GM18502 (cell line): ENCODE data around the gene KCTD19.

Experiments used
- ATAC-seq: cut with Tn5 transposase; IDR thresholded peaks from one replicate; pipeline ENCODE4 v1.9.1; 2021; ENCODE audit warnings: mild to moderate bottlenecking; ENCODE audit not compliant: unreplicated experiment, poor library complexity

Gene KCTD19

DNA sequence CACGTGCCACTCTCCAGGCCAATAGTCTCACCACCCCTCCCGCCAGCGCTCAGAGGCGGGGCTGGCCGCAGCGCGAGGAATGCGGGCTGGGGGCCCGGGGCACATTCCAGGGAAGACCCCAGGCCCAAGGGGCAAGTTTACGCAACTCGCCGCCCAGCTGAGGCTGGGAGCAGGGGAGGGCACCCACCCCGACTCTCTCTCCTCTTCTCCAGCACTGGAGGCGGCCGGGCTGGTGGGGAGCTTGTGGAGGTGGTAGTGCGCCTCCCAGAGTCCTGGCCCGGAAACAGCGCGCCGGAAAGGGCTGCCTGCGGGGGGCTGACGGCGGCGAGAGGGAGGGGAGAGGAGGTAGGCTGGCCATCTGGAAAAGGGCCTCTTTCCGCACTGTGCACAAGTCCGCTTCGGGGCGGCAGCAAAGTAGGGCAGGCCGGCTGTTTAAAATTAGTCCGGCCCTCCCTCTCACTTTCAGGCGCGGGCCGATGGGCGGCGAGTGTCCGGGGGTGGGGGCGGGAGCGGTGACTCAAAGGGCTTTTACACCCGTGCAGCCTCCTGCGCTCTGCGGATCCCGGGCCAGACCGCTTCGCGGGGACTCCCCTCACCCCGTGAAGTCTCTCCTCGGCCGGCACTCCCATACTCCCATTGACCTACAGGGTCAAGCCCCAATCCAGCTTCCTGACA lies 80.3 kb downstream of the KCTD19 start:
- no peak for ATAC-seq

DNA sequence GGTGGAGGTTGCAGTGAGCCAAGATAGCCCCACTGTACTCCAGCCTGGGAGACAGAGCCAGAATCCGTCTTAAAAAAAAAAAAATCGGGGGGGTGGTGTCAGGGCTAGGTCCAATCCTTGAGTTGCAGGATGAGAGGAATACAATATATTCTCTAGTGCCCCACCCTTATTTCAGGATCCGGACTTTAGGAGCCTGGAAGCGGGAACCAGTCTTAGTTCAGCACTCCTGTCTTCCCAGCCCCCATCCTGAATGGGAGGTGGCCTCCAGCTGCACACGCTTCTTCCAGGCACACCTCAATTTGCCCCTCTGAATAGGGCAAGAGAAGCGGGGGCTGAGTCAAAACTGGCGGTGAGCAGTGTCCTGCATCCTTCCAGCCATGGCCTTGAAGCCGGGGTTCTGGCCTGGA lies 80.9 kb downstream of the KCTD19 start:
- no peak for ATAC-seq

DNA sequence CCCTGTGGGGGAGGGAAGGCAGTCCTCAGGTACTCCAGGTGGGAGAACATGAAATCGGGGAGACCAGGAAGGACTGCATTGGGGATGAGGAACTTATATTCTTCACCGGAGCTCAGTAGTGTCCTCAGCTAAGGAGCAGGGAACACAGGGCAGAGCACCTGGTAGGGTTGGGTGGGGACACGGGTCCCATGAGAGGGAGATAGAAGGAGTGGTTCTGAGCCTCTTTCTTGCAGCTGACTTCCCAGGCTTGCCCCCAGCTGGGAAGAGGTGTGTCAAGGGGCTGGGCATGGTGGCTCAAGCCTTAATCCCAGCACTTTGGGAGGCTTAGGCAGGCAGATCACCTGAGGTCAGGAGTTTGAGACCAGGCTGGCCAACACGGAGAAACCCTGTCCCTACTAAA lies 81.4 kb downstream of the KCTD19 start:
- ATAC-seq, result no peak

DNA sequence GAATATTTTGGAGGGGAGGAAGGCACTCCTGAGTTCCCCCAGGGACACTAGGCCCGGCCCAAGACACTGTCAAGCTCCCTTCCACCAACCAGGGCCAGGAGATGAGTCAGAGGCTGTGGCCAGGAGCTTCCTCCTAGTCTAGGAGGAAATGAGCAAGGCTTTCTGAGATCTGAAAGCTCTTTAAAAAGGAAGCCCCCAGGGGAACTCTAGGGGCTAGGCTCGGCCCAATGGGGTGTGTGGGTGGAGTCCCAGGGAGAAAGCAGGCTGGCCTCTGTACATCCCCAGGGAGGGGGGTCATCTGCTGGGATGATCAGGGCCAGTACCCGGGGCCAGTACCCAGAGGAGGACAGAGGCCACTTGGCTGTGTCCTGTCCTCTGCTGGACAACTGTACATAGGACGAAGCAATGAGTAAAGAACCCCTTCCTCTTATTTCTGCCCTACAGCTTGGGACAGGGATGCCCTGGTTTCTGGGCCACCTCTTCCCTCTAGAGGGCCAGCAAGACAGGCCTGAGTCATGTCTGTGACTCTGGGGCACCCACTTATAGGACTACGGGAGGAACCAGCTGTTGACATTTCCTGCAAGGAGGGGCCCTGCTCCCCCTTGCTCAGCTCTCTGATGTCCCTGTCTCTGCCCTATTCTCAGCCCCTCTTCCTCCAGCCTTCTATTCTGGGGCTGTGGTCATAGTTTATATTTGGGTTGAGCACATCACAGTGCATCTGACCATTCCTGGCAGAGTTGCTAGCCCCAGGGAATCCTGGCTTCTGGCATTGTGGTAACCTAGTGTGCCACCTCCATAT lies 82.0 kb downstream of the KCTD19 start:
- peak; percentile 59 for ATAC-seq

DNA sequence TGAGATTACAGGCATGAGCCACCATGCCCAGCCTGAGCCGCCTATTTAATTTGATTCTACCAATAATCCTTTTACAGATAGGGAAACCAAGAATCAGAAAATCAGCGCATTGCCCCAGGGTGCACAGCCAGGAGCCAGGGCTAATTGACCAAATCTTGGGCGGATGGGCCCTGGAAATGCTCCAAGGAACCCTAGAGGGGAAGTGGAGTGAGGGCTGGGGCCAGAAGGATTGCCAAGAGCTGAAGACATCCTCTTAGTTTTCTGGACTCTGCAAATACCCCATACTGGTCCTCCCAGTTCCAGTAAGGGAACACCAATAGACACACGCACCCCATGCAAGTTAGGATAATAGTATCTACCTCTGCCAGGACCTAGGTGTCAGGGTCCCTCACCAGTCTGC lies 83.1 kb downstream of the KCTD19 start:
- no peak for ATAC-seq

DNA sequence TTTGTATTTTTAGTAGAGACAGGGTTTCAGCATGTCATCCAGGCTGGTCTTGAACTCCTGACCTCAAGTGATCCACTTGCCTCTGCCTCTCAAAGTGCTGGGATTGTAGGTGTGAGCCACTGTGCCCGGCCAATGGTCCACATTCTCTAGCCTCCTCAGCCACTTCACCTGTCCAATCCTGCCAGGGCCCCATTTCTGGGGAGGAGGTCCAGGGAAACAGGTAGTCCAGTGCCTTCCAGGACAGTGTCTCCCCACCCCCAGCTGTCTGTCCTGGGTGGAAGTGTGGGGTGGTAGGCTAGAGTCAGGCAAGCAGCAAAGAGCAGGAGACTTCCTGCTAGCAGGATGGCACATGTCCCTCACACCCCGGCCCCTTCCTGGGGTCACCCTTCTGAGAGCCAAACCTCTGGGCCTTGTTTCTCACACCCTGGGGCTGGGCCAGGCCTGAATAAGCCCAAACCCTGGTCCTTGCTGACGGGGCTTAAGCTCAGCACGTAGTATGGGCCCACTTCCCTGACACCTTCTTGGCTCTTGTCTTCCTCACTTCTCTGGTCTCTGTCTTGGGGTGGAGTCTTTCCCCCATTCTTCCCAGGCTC lies 84.3 kb downstream of the KCTD19 start:
- ATAC-seq, result no peak

DNA sequence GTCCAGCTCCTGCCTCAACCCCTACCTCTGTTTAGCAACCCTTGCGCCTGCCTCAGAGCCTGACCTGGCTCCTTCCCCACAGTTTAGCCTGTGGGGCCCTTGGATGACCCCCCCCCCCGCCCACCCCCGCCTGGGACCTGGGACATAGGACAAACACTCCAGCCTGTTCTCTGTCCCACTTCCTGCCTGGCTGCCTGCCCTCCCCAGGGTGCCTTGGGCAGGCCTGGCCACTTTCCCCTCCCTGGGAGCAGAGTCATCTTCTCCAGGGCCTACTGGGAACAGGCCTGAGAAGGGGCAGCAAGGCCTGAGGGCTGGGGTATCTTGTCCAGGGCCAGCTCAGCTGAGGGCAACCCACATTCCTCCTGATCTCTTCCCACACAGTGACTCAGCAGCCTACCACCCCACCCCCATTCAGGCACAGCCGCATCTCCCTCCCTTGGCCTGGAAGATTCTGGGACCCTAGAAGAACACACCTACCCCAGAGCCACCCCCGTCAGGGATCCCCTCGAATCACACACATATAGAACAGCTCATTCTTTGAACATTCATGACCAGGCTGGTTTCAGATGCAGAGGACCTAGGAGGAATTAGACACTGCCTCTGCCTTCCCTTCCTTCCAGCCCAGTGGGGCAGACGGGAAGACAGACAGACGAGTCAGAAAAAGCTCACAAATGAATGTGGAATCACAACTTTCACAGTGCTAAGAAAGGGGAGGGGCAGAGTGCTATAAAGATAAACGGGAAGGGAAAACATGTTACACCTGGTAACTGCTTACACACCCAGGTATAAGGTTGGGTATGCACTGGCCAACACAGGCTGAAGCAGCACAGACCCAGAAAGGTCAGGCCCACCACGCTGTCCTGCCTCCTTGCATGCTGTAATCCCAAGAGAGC lies 85.3 kb downstream of the KCTD19 start:
- no peak for ATAC-seq

DNA sequence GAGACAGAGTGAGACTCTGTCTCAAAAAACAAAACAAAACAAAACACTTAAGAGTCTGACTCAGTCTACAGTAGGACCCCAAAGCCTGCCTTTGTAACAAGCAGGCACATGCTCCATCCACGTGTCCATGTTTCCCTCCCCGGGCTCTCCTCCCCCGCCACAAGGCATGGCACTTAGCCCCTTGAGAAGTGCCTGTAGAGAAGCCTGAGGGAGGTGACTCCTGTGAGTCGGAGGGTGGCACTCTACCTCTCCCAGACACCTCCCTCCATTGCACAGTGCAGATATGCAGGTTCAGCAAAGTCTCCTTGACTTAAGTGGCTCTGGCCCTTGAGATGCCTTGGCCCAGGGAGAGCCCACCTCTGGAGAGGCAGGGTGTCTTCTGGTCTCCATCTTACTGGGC lies 86.0 kb downstream of the KCTD19 start:
- ATAC-seq, result no peak
